CD14-positive monocyte (primary cell): Measurements from ENCODE around the gene SAMSN1. TPM values are rescaled to one million over a fixed set of nuclear protein-coding genes. Genes with fewer than 3 reads are reported as not detected.
A peak's percentile ranks its signal among the peaks of the same experiment; 100 is the strongest.

Source experiments
- DNase-seq, 3 donors: peaks; one replicate each; pipeline ENCODE4 v3.0.0-alpha.2; 2011 to 2022
- H2AFZ ChIP-seq: 2 replicates; pipeline ENCODE4 v1.6.0; 2012; ENCODE audit warnings: mild to moderate bottlenecking, low read depth, low read length, inconsistent platforms; ENCODE audit not compliant: insufficient read depth, poor library complexity, severe bottlenecking
- H3K27ac ChIP-seq, 2 donors: 1 replicate in 1 of 2; 2 replicates in 1 of 2; pipeline ENCODE4 v1.5.1; 2012 to 2013; ENCODE audit warnings: low read length in 2 of 2, control low read depth in 1 of 2, inconsistent platforms in 1 of 2, low read depth in 1 of 2, mild to moderate bottlenecking in 1 of 2
- H3K27me3 ChIP-seq, 2 donors: one replicate each; pipeline versions ENCODE4 v1.6.0 to v1.6.1; 2011 to 2013; ENCODE audit warnings: low read length in 2 of 2; ENCODE audit not compliant: control insufficient read depth in 2 of 2, insufficient read depth in 2 of 2
- H3K36me3 ChIP-seq, 2 donors: replicated peaks in 1 of 2; 1 replicate in 1 of 2; 2 replicates in 1 of 2; pipeline versions ENCODE4 v1.5.1 to v1.6.1; 2012 to 2013; ENCODE audit warnings: low read length in 2 of 2, control low read depth in 1 of 2, inconsistent platforms in 1 of 2, mild to moderate bottlenecking in 1 of 2; ENCODE audit not compliant: insufficient read depth in 2 of 2, control insufficient read depth in 1 of 2
- H3K4me1 ChIP-seq, 2 donors: 1 replicate in 1 of 2; 2 replicates in 1 of 2; pipeline versions ENCODE4 v1.5.1 to v1.6.1; 2012 to 2013; ENCODE audit warnings: low read length in 2 of 2, control low read depth in 1 of 2, inconsistent platforms in 1 of 2, mild to moderate bottlenecking in 1 of 2, moderate library complexity in 1 of 2; ENCODE audit not compliant: insufficient read depth in 2 of 2, control insufficient read depth in 1 of 2
- H3K4me2 ChIP-seq: replicated peaks from 2 replicates; pipeline ENCODE3; 2012; ENCODE audit warnings: low read length, moderate library complexity, mild to moderate bottlenecking; ENCODE audit not compliant: poor library complexity, severe bottlenecking; ENCODE audit errors: extremely low read depth
- H3K4me3 ChIP-seq, 3 experiments: fragments of 200-600 bp in 1 of 3; sonication (generic) in 1 of 3; replicated peaks in 1 of 3; 1 replicate in 2 of 3; 2 replicates in 1 of 3; pipeline ENCODE4 v1.5.1; 2011 to 2013; ENCODE audit warnings: low read length in 3 of 3, mild to moderate bottlenecking in 3 of 3, control low read depth in 2 of 3, low read depth in 2 of 3, inconsistent platforms in 1 of 3, moderate library complexity in 1 of 3
- H3K79me2 ChIP-seq: 2 replicates; pipeline ENCODE4 v1.6.0; 2012; ENCODE audit warnings: mild to moderate bottlenecking, control low read depth, inconsistent platforms, low read length, moderate library complexity; ENCODE audit not compliant: insufficient read depth
- H3K9ac ChIP-seq: 2 replicates; pipeline ENCODE4 v1.6.0; 2017; ENCODE audit warnings: low read length, mild to moderate bottlenecking; ENCODE audit not compliant: insufficient read depth, poor library complexity, severe bottlenecking
- H3K9me3 ChIP-seq, 2 donors: replicated peaks in 1 of 2; 1 replicate in 1 of 2; 2 replicates in 1 of 2; pipeline versions ENCODE4 v1.5.1 to v1.6.1; 2012 to 2013; ENCODE audit warnings: low read length in 2 of 2, control low read depth in 1 of 2; ENCODE audit not compliant: control insufficient read depth in 1 of 2, insufficient read depth in 1 of 2
- H4K20me1 ChIP-seq: 2 replicates; pipeline ENCODE4 v1.6.0; 2012; ENCODE audit warnings: mild to moderate bottlenecking, low read length, control low read depth, moderate library complexity; ENCODE audit not compliant: insufficient read depth
- H3K27ac Mint-ChIP-seq, 7 donors: one replicate each; pipeline ENCODE4 v1.8.0; 2020; ENCODE audit warnings: mild to moderate bottlenecking in 7 of 7, mixed read lengths in 7 of 7, moderate library complexity in 6 of 7, inconsistent platforms in 2 of 7
- H3K27me3 Mint-ChIP-seq, 3 donors: one replicate each; pipeline ENCODE4 v1.8.0; 2021 to 2022; ENCODE audit warnings: low read depth in 3 of 3, mild to moderate bottlenecking in 3 of 3, mixed read lengths in 3 of 3, moderate library complexity in 3 of 3, inconsistent platforms in 1 of 3
- H3K36me3 Mint-ChIP-seq, 2 donors: one replicate each; pipeline ENCODE4 v1.8.0; 2020; ENCODE audit warnings: mixed read lengths in 2 of 2, inconsistent platforms in 1 of 2, mild to moderate bottlenecking in 1 of 2
- H3K4me1 Mint-ChIP-seq: one replicate; pipeline ENCODE4 v1.8.0; 2020; ENCODE audit warnings: mild to moderate bottlenecking, mixed read lengths
- H3K4me3 Mint-ChIP-seq, 2 donors: one replicate each; pipeline ENCODE4 v1.8.0; 2020; ENCODE audit warnings: mild to moderate bottlenecking in 2 of 2, mixed read lengths in 2 of 2, moderate library complexity in 1 of 2
- H3K9me3 Mint-ChIP-seq, 7 donors: one replicate each; pipeline ENCODE4 v1.8.0; 2020 to 2022; ENCODE audit warnings: mixed read lengths in 7 of 7, mild to moderate bottlenecking in 6 of 7, moderate library complexity in 6 of 7, inconsistent platforms in 2 of 7
- WGBS: methylation state at CpG from one replicate; pipeline ENCODE4 v1.1.5; 2013; ENCODE audit warnings: missing lambda C conversion rate; ENCODE audit not compliant: insufficient coverage; 5-methylcytosine and 5-hydroxymethylcytosine counted together
- intact Hi-C, 2 donors: fragments of 100-400 bp; cut with micrococcal nuclease; formaldehyde crosslinking; loops; one replicate each; pipeline versions ENCODE4 v1.15.0 to v1.15.1; 2023
- polyA plus RNA-seq, 3 donors: library from polyadenylated mRNA; depleted of rRNA in 1 of 3; unstranded in 2 of 3; stranded (reverse) in 1 of 3; fragments of 300-500 nt in 2 of 3; fragments of >200 nt in 1 of 3; fragmentation: Illumina TruSeq in 2 of 3; gene quantifications; 1 replicate in 2 of 3; 2 replicates in 1 of 3; pipeline ENCODE4 v1.2.3, GENCODE V29; 2012 to 2021
- TF ChIP-seq, protein P1 (sequence below): fragments of 200-600 bp; IDR thresholded peaks from one replicate; pipeline ENCODE4 v1.8.0; 2022; ENCODE audit warnings: antibody characterized with exemption, mild to moderate bottlenecking

Gene SAMSN1
- polyA plus RNA-seq, 3 donors: 20.9 to 38.6 (median 31.0) TPM

GRCh38 chr21:14584357-14585095, 38.4 kb upstream of the SAMSN1 start:
- intact Hi-C loops: no loop called here
- Histone ChIP-seq H4K20me1 (no peaks in the 10 kb centered on the region), H2AFZ (no peak overlapping the region), H3K4me1 (peaks cover 13 to 22% of the 10 kb centered on the region in 2 donors), H3K9ac (no peak overlapping the region), H3K9me3 (no peaks in the 10 kb centered on the region), H3K4me2 (peak overlapping the region; percentile 14), H3K27me3 (no peaks in the 10 kb centered on the region), H3K79me2 (no peaks in the 10 kb centered on the region), H3K27ac (peak overlapping the region in 1 of 2 donors; percentile 34), H3K36me3 (no peaks in the 10 kb centered on the region), H3K4me3 (peak overlapping the region in 1 of 3 experiments; percentile 1)
- WGBS: no CpG with 5 or more reads among the region's 2 CpGs
- H3K9me3 Mint-ChIP-seq: no peaks in the 10 kb centered on the region
- peaks cover 18% of the 10 kb centered on the region for H3K4me1 Mint-ChIP-seq
- peak overlapping the region in 6 of 7 donors; percentile 11 to 85 (median 46) for H3K27ac Mint-ChIP-seq
- no peaks in the 10 kb centered on the region for H3K36me3 Mint-ChIP-seq
- H3K4me3 Mint-ChIP-seq: no peak overlapping the region
- H3K27me3 Mint-ChIP-seq: peaks cover 0 to 1% (median 1%) of the 10 kb centered on the region in 3 donors
- no peak for DNase-seq
- TF ChIP-seq, protein P1, sequence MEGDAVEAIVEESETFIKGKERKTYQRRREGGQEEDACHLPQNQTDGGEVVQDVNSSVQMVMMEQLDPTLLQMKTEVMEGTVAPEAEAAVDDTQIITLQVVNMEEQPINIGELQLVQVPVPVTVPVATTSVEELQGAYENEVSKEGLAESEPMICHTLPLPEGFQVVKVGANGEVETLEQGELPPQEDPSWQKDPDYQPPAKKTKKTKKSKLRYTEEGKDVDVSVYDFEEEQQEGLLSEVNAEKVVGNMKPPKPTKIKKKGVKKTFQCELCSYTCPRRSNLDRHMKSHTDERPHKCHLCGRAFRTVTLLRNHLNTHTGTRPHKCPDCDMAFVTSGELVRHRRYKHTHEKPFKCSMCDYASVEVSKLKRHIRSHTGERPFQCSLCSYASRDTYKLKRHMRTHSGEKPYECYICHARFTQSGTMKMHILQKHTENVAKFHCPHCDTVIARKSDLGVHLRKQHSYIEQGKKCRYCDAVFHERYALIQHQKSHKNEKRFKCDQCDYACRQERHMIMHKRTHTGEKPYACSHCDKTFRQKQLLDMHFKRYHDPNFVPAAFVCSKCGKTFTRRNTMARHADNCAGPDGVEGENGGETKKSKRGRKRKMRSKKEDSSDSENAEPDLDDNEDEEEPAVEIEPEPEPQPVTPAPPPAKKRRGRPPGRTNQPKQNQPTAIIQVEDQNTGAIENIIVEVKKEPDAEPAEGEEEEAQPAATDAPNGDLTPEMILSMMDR: no peak

GRCh38 chr21:14583629-14584255, 37.6 kb upstream of the SAMSN1 start:
- intact Hi-C loops: no loop called here
- Mint-ChIP-seq H3K36me3 (no peaks in the 10 kb centered on the region), H3K27me3 (peaks cover 0 to 1% (median 1%) of the 10 kb centered on the region in 3 donors), H3K4me3 (no peak overlapping the region), H3K27ac (peak overlapping the region in 3 of 7 donors; percentile 5 to 45 (median 11)), H3K4me1 (peaks cover 17% of the 10 kb centered on the region), H3K9me3 (no peaks in the 10 kb centered on the region)
- H3K79me2 ChIP-seq: no peaks in the 10 kb centered on the region
- WGBS: 100% methylated on average over 2 of the region's 4 CpGs
- TF ChIP-seq, protein P1: no peak
- H3K9ac ChIP-seq: no peak overlapping the region
- peak overlapping the region; percentile 14 for H3K4me2 ChIP-seq
- no peak for DNase-seq
- no peaks in the 10 kb centered on the region for H4K20me1 ChIP-seq
- peaks cover 13 to 20% of the 10 kb centered on the region in 2 donors for H3K4me1 ChIP-seq
- no peaks in the 10 kb centered on the region for H3K36me3 ChIP-seq
- H3K27me3 ChIP-seq: no peaks in the 10 kb centered on the region
- no peak overlapping the region for H2AFZ ChIP-seq
- H3K9me3 ChIP-seq: no peaks in the 10 kb centered on the region
- no peak overlapping the region for H3K4me3 ChIP-seq
- no peak overlapping the region for H3K27ac ChIP-seq
